Keratinocyte (primary cell): Measurements from ENCODE around the gene C18orf54.

Experiments
- CTCF ChIP-seq, 3 experiments: IDR thresholded peaks in 1 of 3; conservative IDR thresholded peaks in 1 of 3; optimal IDR thresholded peaks in 1 of 3; 2 replicates in 2 of 3; 3 replicates in 1 of 3; pipeline versions ENCODE3 to v1.5.1; 2011; ENCODE audit warnings: low read length in 3 of 3, mild to moderate bottlenecking in 3 of 3, moderate library complexity in 2 of 3, control low read depth in 1 of 3, inconsistent platforms in 1 of 3; ENCODE audit not compliant: insufficient read depth in 2 of 3; ENCODE audit errors: extremely low read depth in 1 of 3
- EZH2 ChIP-seq: IDR thresholded peaks from one replicate; pipeline ENCODE4 v1.6.1; 2012; ENCODE audit warnings: inconsistent platforms, mild to moderate bottlenecking, low read length, moderate library complexity

- no peak for TF ChIP-seq CTCF (optimal IDR thresholded peaks at IDR 0.05 in 1 of 3, IDR thresholded peaks at IDR 0.05 in 1 of 3, conservative IDR thresholded peaks at IDR 0.05 in 1 of 3; ENCODE audit: extremely low read depth in 1 of 3, insufficient read depth in 2 of 3, low read length in 3 of 3)
- no peak for TF ChIP-seq EZH2
These were observed 54.1 kb downstream of the C18orf54 start for GRCh38 chr18:54411781-54412180.
